Measurements from ENCODE around the gene PATL1.
"Not testable (repeated sequence)": the region's sequence is repeated elsewhere in the genome, so short reads cannot be mapped to it uniquely, and the experiment has no call there.

Gene PATL1

GRCh38 chr11:59668950-59669610 is at the start of gene PATL1:
Gene PATL1, minus strand, starts transcription at chr11:59669037. Its CDS starts 142 bp downstream, at chr11:59668895.
- peak; percentile 98 for DNase-seq

DNA sequence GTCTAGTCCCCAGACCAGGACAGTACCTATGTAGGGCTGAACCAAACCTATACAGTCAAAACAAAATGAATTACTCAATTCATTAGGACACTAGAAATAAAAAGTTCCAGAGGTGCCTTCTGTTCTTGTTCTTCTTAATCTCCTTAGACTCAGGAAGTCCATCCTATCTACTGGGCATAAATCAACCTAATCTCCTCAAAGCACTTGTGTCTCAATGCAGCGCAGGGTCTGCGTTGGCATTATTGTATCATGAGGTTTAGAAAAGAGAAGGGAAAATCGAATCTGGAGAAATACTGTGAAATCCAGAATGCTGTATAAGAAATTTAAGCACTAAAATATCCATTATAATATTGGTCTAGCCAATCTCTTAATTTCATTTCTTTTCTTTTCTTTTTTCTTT is 47.2 kb upstream of the PATL1 start:
- DNase-seq = no peak

- DNase-seq = no peak
These were observed 44.9 kb upstream of the PATL1 start, which contains the start of gene OR10V1 for GRCh38 chr11:59713745-59714144. Gene OR10V1, minus strand, starts transcription at chr11:59713845. Its CDS starts 0 bp downstream, at chr11:59713845.

DNA sequence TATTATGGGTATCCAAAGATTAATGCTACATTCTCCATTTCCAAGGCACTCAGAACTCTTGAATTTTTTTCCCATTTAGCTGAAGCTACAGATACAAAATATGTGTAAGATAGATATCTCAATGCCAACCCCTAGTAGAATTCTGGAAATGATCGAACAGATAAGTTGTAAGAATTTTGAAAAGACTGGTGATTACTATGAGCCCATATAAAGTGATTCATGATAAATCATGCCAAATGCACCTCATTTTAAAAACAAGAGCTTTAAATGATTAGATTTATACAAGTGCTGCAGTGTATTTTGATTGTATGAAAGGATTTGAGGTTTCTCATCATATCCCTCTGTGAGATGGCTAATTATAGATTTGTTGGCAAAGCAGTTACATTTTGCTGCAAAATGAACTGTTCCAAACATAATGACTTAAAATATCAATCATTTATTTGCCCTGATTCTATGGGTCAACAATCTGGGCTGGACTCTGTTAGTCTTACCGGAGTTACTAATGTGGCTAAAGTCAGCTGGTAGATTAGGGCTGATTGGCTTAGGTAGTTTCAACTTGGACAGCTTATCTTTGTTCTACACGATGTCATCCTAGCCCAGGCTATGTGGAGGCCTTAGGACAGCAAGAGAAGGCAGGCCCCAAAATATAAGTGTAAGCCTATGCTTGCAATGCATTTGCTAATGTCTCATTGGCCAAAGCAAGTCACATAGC is 41.5 kb upstream of the PATL1 start:
- no peak for DNase-seq

DNA sequence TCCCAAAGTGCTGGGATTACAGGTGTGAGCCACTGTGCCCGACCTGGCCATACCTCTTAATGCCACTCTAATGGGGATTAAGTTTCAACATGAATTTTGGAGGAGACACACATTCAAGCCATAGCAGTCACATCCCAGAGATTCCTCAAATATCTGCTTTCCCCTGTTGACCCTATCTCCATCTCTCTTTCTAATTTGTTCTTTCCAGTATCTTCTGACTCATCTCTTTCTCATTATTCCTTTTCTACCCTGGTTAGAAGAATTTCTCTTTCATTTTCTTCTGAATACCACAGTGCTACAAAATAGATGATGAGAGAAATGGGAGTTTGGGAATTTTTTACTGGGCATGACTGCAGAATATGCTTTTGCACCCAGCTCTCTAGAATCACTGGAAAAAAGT is 39.7 kb upstream of the PATL1 start:
- no peak for DNase-seq

DNA sequence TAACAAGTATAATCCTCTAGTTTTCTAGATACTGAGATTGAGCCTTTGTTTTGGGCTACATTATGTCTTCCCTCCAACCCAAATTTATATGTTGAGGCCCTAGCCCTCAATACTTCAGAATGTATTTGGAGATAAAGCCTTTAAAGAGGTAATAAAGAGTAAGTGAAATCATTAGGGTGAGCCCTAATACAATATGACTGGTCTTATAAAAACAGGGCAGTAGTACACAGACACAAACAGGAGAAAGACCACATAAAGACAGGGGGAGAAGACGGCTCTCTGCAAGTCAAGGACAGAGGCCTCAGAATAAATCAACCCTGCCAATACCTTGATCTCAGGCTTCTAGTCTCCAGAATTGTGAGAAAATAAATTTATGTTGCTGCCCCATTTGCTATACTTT is 38.5 kb upstream of the PATL1 start:
- no peak for DNase-seq

- DNase-seq = no peak
These were observed 37.9 kb upstream of the PATL1 start for GRCh38 chr11:59706518-59707285.

DNA sequence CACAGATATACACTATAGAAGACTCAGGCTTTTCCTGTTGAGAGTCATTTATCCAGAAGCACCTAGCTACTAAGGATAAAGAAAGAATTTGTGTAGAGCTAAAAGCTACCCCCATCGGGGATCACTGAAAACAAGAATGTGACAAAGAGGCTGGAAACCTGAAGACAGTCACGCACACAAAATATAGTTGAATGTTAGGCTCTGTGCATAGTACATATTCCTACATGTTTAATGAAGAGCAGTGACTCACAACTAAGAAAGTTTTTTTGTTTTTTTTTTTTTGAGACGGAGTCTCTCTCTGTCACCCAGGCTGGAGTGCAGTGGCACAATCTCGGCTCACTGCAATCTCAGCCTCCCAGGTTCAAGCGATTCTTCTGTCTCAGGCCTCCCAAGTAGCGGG is 36.5 kb upstream of the PATL1 start:
- DNase-seq = no peak

DNA sequence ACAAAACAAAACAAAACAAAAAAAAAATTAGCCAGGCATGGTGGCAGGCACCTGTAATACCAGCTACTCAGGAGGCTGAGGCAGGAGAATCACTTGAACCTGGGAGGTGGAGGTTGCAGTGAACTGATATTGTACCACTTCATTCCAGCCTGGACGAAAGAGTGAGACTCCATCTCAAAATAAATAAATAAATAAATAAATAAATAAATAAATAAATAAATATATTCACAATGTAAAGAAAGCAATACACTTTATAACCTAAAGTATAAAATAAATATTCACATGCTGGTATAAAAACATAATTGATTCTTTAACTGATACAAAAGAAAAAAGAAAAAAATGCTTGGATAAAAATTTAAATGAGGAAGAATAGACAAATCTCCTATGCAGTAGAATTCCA is 34.7 kb upstream of the PATL1 start:
- not testable (repeated sequence) for DNase-seq

DNA sequence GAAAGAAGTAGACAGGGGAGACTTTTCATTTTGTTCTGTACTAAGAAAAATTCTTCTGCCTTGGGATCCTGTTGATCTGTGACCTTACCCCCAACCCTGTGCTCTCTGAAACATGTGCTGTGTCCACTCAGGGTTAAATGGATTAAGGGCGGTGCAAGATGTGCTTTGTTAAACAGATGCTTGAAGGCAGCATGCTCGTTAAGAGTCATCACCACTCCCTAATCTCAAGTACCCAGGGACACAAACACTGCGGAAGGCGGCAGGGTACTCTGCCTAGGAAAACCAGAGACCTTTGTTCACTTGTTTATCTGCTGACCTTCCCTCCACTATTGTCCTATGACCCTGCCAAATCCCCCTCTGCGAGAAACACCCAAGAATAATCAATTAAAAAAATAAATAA is 31.3 kb upstream of the PATL1 start:
- DNase-seq = not testable (repeated sequence)

DNA sequence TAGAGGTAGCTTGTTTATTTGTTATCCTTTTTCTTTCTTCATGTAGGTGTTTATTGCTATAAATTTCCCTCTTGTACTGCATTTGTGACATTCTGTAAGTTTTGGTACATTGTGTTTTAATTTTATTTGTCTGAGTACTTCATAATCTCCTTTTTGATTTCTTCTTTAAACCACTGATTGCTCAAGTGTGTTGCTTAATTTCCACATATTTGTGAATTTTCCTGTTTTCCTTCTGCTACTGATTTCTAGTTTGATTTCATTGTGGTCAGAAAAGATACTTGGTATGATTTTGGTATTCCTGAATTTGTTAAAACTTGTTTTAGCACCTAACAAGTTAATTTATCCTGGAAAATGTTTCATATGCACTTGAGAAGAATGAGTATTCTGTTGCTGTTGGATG is 29.7 kb upstream of the PATL1 start:
- DNase-seq = no peak

DNA sequence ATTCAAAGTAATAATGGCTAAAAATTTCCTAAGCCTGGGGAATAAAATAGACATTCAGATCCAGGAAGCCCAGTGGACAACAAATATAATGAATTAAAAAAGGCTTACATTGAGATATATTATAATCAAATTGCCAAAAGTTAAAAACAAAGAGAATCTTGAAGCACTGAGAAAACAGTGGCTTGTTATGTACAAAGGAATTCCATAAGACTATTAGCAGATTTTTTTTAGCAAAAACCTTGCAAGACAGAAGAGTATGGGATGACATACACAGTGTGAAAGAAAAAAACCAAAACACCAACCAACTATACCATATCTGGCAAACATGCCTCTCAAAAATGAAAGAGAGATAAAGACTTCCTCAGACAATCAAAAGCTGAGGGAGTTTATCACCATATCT is 24.1 kb upstream of the PATL1 start:
- no peak for DNase-seq

GRCh38 chr11:59691156-59691555 is 22.3 kb upstream of the PATL1 start:
- DNase-seq = no peak

GRCh38 chr11:59689015-59689414 is 20.2 kb upstream of the PATL1 start:
- DNase-seq = no peak

DNA sequence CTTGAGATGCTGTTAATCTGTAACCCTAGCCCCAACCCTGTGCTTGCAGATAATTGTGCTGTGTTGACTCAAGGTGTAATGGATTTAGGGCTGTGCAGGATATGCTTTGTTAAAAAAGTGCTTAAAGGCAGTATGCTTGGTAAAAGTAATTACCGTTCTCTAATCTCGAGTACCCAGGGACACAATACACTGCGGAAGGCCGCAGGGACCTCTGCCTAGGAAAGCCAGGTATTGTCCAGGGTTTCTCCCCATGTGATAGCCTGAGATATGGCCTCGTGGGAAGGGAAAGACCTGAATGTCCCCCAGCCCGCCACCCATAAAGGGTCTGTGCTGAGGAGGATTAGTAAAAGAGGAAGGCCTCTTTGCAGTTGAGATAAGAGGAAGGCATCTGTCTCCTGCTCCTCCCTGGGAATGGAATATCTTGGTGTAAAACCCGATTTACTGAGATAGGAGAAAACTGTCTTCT is 12.5 kb upstream of the PATL1 start:
- DNase-seq = not testable (repeated sequence)

DNA sequence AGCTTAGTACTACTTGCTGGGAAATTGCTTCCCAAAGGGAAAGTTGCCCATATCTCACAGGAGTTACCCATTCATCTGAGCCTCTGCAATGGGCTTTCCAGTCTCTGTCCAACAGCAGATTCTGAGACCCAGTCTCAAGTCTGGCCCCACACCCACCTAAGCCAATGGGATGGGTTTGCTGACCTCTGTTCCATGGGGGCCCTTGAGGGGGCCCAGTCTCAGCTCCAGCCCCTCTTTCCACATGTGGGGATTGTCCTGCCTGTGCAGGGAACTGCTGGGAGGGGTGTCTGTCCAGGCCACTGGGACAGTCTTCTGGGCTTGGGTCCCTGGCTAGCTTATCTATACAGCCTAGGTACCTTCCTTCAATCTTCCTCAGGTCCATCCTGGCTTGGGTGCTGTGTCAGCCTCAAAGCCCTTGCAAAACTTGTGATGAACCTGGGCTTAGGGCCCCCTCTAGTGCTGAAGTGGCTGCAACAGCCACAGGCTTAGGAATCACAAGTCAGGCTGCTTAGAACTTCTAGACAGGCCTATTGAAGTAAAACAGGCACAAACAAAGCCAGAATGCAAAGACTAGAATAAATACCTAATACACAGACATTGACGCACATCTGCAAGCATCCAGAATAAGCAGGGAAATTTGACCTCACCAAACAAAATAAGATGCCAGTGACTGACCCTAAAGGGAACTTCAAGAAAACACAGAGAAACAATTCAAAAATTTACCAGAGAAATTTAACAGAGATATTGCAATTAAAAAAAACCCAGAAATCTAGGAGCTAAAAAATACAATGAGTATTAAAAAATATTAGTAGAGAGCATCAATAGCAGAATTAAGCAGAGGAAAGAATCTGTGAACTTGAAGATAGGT is 11.7 kb upstream of the PATL1 start:
- DNase-seq = no peak

DNA sequence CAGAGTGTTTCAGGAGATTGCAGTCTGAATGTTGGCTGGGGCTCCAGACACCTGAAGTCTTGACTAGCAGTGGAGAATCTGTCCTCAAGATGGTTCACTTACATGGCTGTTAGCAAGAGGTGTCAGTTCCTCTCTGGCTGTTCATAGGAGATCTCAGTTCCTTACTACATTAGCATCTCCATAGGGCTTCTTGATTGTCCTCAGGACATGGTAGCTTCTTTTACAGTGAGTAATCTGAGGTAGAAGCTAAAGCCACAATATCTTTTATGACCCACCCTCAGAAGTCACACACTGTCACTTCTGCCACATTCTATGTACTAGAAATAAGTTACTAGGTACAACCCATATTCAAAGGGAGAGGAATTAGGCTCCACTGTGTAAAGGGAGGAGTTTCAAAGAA is 10.5 kb upstream of the PATL1 start:
- no peak for DNase-seq

- DNase-seq = no peak
These were observed 10.0 kb upstream of the PATL1 start for GRCh38 chr11:59678813-59679165.

DNA sequence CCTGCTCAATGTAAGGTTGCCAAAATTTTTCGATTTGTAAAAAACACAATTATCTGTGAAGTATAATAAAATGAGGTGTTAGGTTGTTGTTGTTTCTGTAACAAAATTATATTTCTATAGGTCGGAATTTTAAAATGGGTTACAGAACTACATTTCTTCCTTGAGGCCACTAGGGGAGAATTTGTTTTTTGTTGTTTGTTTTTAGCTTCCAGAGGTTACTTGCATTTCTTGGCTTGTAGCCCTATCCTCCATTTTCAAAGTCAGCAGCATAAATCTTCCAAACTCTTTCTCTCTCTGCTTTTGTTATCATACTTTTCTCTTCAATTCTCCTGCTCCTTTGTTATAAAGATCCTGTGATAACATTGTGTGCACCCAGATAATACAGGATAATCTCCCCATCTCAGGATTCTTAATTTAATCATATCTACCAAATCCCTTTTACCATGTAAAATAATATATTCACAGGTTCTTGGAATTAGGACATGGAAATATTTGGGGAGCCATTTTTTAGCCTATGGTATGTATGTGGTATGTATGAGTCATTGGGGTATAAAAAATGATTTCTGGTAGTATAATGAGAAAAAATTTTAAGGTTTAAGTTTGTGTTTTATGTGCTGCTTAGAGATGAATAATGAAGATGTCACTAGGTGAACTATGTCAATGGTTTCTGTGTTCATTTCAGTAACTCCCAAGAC is 9.4 kb upstream of the PATL1 start:
- no peak for DNase-seq

- DNase-seq = no peak
These were observed 7.4 kb upstream of the PATL1 start for GRCh38 chr11:59676205-59676604.

- no peak for DNase-seq
These were observed 5.5 kb upstream of the PATL1 start for GRCh38 chr11:59674291-59674690.

- DNase-seq = no peak
These were observed 4.5 kb upstream of the PATL1 start for GRCh38 chr11:59673291-59673690.

Data from NCI-H1417 treated with DMSO at 0.1 percent for 48 hours (cell line).